K562 (cell line): ENCODE data around the gene CELSR2. TPM values are rescaled to one million over a fixed set of nuclear protein-coding genes. Genes with fewer than 3 reads are reported as not detected.

ENCODE experiments used
- PPARD ChIP-seq: fragments of 250-450 bp; sonication (Bioruptor Pico); IDR thresholded peaks from 2 replicates; pipeline ENCODE4 v1.8.0; 2022; ENCODE audit warnings: inconsistent platforms, mild to moderate bottlenecking, moderate library complexity
- RBM15 ChIP-seq: fragments of 200-400 bp; formaldehyde crosslinking; IDR thresholded peaks from 2 replicates; pipeline ENCODE4 v1.6.1; 2018; ENCODE audit warnings: mild to moderate bottlenecking, low read length, moderate library complexity; ENCODE audit not compliant: insufficient read depth
- RFX1 ChIP-seq: fragments of 450-650 bp; IDR thresholded peaks from 2 replicates; pipeline ENCODE4 v1.6.1; 2016; ENCODE audit warnings: mild to moderate bottlenecking, moderate library complexity
- polyA plus RNA-seq, 8 experiments: library from polyadenylated mRNA; depleted of rRNA in 4 of 8; stranded (reverse) in 5 of 8; unstranded in 3 of 8; fragments of >200 nt; fragmentation: Nextera tagmentation in 2 of 8; fragmentation: Illumina TruSeq in 1 of 8; extraction: Ambion mirVana in 2 of 8; extraction: Trizol in 1 of 8; gene quantifications; 2 replicates each; pipeline versions ENCODE4 v1.2.1 to v1.2.3, GENCODE V29; 2011 to 2014; ENCODE audit warnings: inconsistent platforms in 1 of 8, missing spikeins in 1 of 8
- total RNA-seq, 7 experiments: library from RNA; depleted of rRNA in 6 of 7; stranded (reverse); fragments of >200 nt in 6 of 7; fragmentation: Illumina TruSeq in 2 of 7; extraction: Trizol in 2 of 7; gene quantifications; 2 replicates each; pipeline versions ENCODE4 v1.2.1 to v1.2.3, GENCODE V29; 2011 to 2021; ENCODE audit warnings: low replicate concordance in 1 of 7
- TF ChIP-seq, protein P1 (sequence below): sonication (generic); formaldehyde crosslinking; IDR thresholded peaks from 2 replicates; pipeline ENCODE4 v1.8.1; 2023; ENCODE audit warnings: missing genetic modification reagents, mild to moderate bottlenecking, borderline replicate concordance
- TF ChIP-seq, protein P2 (sequence below): sonication (generic); formaldehyde crosslinking; IDR thresholded peaks from 2 replicates; pipeline ENCODE4 v1.8.0; 2023; ENCODE audit warnings: missing genetic modification reagents, mild to moderate bottlenecking, borderline replicate concordance
- TF ChIP-seq, protein P3 (sequence below): fragments of 450-650 bp; IDR thresholded peaks from 2 replicates; pipeline ENCODE4 v1.6.1; 2016

The CELSR2 gene
- total and polyA plus RNA-seq, 9 of the 15 experiments (the other 6 are each of a cell fraction or from before 2014, with no cell fraction given) = 0.31 to 21.9 (median 4.2) TPM

- TF ChIP-seq, protein P1, sequence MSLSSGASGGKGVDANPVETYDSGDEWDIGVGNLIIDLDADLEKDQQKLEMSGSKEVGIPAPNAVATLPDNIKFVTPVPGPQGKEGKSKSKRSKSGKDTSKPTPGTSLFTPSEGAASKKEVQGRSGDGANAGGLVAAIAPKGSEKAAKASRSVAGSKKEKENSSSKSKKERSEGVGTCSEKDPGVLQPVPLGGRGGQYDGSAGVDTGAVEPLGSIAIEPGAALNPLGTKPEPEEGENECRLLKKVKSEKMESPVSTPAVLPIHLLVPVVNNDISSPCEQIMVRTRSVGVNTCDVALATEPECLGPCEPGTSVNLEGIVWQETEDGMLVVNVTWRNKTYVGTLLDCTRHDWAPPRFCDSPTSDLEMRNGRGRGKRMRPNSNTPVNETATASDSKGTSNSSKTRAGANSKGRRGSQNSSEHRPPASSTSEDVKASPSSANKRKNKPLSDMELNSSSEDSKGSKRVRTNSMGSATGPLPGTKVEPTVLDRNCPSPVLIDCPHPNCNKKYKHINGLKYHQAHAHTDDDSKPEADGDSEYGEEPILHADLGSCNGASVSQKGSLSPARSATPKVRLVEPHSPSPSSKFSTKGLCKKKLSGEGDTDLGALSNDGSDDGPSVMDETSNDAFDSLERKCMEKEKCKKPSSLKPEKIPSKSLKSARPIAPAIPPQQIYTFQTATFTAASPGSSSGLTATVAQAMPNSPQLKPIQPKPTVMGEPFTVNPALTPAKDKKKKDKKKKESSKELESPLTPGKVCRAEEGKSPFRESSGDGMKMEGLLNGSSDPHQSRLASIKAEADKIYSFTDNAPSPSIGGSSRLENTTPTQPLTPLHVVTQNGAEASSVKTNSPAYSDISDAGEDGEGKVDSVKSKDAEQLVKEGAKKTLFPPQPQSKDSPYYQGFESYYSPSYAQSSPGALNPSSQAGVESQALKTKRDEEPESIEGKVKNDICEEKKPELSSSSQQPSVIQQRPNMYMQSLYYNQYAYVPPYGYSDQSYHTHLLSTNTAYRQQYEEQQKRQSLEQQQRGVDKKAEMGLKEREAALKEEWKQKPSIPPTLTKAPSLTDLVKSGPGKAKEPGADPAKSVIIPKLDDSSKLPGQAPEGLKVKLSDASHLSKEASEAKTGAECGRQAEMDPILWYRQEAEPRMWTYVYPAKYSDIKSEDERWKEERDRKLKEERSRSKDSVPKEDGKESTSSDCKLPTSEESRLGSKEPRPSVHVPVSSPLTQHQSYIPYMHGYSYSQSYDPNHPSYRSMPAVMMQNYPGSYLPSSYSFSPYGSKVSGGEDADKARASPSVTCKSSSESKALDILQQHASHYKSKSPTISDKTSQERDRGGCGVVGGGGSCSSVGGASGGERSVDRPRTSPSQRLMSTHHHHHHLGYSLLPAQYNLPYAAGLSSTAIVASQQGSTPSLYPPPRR = no peak
- no peak for TF ChIP-seq RBM15
- TF ChIP-seq, protein P2, sequence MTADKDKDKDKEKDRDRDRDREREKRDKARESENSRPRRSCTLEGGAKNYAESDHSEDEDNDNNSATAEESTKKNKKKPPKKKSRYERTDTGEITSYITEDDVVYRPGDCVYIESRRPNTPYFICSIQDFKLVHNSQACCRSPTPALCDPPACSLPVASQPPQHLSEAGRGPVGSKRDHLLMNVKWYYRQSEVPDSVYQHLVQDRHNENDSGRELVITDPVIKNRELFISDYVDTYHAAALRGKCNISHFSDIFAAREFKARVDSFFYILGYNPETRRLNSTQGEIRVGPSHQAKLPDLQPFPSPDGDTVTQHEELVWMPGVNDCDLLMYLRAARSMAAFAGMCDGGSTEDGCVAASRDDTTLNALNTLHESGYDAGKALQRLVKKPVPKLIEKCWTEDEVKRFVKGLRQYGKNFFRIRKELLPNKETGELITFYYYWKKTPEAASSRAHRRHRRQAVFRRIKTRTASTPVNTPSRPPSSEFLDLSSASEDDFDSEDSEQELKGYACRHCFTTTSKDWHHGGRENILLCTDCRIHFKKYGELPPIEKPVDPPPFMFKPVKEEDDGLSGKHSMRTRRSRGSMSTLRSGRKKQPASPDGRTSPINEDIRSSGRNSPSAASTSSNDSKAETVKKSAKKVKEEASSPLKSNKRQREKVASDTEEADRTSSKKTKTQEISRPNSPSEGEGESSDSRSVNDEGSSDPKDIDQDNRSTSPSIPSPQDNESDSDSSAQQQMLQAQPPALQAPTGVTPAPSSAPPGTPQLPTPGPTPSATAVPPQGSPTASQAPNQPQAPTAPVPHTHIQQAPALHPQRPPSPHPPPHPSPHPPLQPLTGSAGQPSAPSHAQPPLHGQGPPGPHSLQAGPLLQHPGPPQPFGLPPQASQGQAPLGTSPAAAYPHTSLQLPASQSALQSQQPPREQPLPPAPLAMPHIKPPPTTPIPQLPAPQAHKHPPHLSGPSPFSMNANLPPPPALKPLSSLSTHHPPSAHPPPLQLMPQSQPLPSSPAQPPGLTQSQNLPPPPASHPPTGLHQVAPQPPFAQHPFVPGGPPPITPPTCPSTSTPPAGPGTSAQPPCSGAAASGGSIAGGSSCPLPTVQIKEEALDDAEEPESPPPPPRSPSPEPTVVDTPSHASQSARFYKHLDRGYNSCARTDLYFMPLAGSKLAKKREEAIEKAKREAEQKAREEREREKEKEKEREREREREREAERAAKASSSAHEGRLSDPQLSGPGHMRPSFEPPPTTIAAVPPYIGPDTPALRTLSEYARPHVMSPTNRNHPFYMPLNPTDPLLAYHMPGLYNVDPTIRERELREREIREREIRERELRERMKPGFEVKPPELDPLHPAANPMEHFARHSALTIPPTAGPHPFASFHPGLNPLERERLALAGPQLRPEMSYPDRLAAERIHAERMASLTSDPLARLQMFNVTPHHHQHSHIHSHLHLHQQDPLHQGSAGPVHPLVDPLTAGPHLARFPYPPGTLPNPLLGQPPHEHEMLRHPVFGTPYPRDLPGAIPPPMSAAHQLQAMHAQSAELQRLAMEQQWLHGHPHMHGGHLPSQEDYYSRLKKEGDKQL (CRISPR knock-in tag) = no peak
- no peak for TF ChIP-seq PPARD (CRISPR knock-in tag)
- TF ChIP-seq, protein P3, sequence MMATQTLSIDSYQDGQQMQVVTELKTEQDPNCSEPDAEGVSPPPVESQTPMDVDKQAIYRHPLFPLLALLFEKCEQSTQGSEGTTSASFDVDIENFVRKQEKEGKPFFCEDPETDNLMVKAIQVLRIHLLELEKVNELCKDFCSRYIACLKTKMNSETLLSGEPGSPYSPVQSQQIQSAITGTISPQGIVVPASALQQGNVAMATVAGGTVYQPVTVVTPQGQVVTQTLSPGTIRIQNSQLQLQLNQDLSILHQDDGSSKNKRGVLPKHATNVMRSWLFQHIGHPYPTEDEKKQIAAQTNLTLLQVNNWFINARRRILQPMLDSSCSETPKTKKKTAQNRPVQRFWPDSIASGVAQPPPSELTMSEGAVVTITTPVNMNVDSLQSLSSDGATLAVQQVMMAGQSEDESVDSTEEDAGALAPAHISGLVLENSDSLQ = no peak
- TF ChIP-seq RFX1 = no peak
These were observed 43.0 kb downstream of the CELSR2 start (continued) for GRCh38 chr1:109292364-109292763.
